ENCODE results near the gene IL31RA. TPM values are rescaled to one million over a fixed set of nuclear protein-coding genes. Genes with fewer than 3 reads are reported as not detected.
A peak's percentile ranks its signal among the peaks of the same experiment; 100 is the strongest.
"Not testable (repeated sequence)": the region's sequence is repeated elsewhere in the genome, so short reads cannot be mapped to it uniquely, and the experiment has no call there.

IL31RA gene
- total RNA-seq, 1 experiment from 2014 or later, result 6.9 TPM

DNA sequence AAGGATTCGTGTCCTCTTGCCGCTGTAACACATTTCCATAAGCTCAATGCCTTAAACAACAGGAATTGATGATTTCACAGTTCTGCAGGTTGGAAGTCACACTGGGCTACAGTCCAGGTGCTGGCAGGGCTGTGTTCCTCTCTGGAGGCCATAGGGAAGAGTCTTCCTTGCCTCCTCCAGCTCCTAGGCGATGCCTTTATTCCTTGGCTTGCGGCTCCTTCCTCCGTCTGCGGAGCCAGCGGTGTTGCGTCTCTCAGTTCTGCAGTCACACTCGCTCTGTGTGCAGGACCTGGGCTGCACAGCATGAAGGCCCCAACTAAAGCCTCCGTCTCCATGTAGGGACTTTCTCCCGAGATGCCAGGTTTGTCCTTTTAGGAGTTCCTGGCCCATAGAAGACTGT is 73.6 kb downstream of the IL31RA start:
- DNase-seq (ENCODE audit: low read depth), result no peak

GRCh38 chr5:55925181-55925580 is 74.0 kb downstream of the IL31RA start:
- DNase-seq (ENCODE audit: low read depth), result no peak

- DNase-seq (ENCODE audit: low read depth), result no peak
Observed at GRCh38 chr5:55925712-55926111, 74.6 kb downstream of the IL31RA start.

DNA sequence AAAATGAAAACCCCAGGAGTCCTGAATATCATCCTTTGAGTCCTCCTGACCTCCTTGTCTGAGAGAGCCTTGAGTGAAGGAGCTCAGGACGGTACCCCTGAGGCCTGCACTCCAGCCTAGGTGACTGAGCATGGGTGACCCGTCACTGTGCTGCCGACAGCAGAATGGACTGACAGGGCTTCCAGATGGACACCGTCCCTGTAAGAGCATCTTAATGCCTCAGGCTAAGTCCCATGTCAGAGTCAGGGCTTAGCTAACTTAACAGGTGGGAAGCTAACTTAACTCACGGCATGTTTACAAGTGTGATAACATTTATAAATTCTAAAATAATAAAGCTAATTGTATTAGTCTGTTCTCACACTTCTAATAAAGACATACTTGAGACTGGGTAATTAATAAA is 75.3 kb downstream of the IL31RA start:
- no peak for DNase-seq (ENCODE audit: low read depth)

DNA sequence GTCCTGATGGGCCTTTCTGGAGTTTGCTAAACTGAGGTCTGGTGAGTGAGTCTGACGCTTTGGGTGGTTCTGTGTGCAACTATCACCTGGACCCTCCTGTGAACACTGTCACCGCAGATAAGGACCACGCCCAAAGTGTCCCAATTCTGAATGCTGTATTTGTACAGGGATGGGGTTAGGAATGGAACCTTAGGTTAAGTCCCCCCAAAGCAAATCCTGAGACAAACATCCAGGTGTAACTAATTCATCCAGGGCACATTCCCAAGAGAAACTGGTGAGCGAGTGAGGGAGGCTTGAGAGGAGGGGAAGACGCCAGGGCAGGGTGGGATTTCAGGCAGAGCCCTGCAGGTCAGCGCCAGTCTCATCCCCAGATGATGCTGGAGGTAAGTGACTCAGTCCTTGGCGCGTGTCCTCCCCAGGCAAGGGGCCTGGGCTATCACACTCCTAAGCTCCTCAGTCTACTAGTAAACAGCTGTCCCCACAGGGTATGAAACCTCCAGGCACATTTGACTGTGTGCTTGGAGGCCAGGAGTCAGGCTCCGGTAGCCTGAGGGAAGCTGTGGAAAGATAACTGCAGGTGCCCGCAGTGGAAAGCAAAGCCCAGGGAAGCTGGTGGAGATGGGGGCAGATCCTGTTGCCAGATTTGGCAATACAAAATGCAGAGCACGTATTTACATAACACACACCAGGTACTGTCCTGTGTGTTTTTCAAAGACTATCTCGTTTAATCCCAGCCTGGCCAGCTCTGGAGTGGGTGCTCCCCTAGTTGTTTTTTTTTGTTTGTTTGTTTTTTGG is 76.9 kb downstream of the IL31RA start:
- no peak for DNase-seq (ENCODE audit: low read depth)

DNA sequence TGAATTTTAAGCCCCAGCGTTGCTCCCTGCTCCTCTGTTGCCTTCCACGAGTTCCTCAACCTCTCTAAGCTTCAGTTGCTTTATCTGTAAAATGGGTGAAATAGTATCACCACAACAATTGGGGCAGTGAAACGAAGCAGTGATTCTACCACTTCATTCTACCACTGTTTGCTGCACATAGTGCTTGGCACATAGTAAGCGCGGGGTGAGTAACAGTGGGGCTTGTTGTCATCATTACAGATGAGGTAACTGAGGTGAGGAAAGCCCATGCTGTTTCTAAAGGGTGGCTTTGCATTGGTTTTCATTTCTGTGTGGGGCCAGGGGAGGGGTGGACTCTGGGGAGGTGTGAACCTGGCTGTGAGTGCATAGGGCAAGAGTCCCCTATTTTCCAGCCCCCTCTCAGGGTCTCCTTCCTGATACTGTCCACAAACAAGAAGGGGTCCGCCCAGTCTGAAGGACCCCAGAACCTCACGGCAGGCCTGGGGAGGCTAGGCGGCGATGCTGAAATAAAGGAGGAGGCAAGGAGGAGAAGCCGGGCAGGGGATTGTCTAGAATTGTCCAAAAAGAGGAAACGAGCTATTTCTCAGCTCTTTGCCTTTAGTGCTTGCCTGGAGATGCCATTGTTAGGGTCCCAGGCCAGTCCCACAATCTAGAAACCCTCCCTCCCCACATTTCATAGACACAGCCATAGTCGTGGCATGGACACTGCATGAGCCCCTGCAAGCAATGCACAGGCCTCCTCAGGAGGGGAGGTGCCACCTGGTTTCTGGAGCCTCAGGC is 78.1 kb downstream of the IL31RA start:
- no peak for DNase-seq (ENCODE audit: low read depth)

GRCh38 chr5:55932700-55933099 is 81.5 kb downstream of the IL31RA start:
- DNase-seq (ENCODE audit: low read depth), result no peak

- DNase-seq (ENCODE audit: low read depth), result no peak
Observed at GRCh38 chr5:55933377-55934114, 82.4 kb downstream of the IL31RA start.

GRCh38 chr5:55934115-55934613 is 83.0 kb downstream of the IL31RA start:
- no peak for DNase-seq (ENCODE audit: low read depth)

- DNase-seq (ENCODE audit: low read depth), result no peak
Observed at GRCh38 chr5:55934720-55935119, 83.6 kb downstream of the IL31RA start.

DNA sequence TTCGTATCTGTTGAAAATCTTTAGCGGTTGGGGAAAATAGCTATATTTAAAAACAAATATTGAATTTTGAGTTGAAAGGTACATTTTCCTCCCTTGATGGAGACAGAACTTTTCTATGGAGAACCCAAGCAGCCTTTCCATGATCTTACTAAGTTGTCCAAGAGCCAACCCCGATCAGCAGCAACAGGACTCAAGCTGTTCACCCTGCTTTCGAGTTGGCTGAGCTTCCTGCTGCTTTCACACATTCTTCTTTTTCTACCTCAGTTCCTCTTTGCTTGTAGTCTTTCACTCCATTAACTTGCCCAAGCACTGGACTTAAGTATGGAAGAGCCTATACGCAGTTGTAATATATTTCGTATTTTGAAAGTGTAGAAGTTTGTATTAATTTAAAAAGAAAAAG is 84.2 kb downstream of the IL31RA start:
- DNase-seq (ENCODE audit: low read depth), result no peak

- peak; percentile 72 for DNase-seq (ENCODE audit: low read depth)
Observed at GRCh38 chr5:55936100-55936693, 85.0 kb downstream of the IL31RA start.

DNA sequence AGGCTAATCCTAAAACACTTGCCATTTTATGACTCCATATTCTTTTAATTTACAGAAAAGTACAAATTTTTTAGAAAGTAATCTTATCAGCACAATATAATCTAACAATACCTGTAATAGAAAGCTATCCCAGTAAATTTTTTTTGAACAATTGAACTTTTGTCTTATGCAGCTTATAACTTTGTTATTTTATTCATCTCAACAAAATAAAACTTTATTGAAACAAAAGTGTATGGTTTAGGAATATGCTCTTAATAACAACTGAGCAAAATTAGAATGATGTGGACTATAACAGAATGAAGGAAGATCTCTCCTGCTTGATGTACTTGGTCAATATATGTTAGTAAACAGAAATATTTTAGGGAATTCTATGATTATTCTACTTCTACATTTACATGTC is 86.4 kb downstream of the IL31RA start:
- DNase-seq (ENCODE audit: low read depth), result not testable (repeated sequence)

GRCh38 chr5:55941154-55941553 is 90.0 kb downstream of the IL31RA start:
- DNase-seq (ENCODE audit: low read depth), result not testable (repeated sequence)

DNA sequence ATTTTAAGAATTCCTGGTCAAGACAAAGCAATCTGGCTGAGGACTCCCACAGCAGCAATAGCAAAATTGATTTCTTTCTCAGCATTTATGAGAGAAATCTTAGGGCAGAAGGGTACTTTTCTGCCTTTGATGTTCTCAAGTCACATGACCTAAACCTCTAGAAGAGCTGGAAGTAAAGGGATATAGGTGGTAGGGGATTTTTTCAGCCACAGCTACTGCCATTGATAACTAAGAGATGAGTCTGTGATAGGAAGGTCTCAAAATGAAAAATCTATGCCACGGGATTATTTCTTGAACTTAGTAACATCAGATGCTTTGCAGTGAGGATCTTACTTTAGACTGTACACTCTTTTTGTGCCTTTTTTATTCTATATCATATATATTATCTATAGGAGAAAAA is 108.1 kb downstream of the IL31RA start:
- DNase-seq (ENCODE audit: low read depth), result no peak

DNA sequence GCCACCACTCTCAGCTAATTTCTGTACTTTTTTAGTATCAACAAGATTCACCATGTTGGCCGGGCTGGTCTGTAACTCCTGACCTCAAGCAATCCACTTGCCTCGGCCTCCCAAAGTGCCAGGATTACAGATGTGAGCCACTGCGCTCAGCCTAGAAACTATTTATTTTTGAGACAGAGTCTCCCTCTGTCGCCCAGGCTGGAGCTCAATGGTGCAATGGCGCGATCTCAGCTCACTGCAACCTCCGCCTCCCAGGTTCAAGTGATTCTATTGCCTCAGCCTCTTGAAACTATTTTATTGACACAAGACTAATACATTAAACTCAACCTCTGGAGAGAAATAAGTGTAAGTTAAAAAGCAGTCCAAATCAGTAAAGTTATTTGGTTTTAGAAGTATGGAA is 109.6 kb downstream of the IL31RA start:
- DNase-seq (ENCODE audit: low read depth), result no peak

GRCh38 chr5:55965525-55965924 is 114.4 kb downstream of the IL31RA start:
- no peak for DNase-seq (ENCODE audit: low read depth)

DNA sequence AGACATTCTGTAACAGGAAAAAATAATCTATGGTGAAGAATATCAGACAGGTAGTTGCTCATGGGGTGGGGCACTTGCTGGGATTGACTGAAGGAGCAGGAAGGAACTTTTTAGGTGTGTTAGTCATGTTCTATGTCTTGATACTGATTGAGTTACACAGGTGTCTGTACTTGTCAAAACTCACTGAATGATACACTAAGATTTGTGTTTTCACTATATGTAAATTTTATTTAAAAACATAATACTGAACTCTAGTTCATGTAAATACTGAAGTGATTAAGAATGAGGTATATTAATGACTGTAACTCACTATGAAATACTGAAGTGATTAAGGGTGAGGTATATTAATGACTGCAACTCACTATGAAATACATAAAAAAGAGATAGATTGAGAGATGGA is 115.1 kb downstream of the IL31RA start:
- no peak for DNase-seq (ENCODE audit: low read depth)

DNA sequence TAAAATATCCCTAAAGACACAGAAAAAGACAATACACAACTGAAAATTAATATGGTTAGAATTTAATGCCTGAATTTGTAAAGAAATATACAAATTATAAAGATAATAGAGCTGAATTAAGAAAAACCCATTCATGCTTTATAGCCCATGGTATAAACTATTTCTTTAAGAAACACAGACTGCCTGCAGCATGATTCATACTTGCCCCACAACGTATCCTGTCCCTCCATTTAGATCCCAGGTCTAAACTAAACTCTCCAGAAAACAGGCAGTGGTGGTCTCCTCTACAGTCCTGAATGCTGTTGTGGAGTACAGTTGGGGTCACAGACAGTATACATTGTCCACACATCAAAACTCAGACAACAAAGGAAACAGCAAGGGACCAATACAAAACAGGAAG is 118.8 kb downstream of the IL31RA start:
- peak; percentile 10 for DNase-seq (ENCODE audit: low read depth)
